ENCODE results near the gene KRAS. TPM values are rescaled to one million over a fixed set of nuclear protein-coding genes. Genes with fewer than 3 reads are reported as not detected.

Gene KRAS
- total and polyA plus RNA-seq, 2 of the 13 experiments (the other 11 are each of a cell fraction or from before 2014, with no cell fraction given), result 6.5 to 9.8 TPM

DNA sequence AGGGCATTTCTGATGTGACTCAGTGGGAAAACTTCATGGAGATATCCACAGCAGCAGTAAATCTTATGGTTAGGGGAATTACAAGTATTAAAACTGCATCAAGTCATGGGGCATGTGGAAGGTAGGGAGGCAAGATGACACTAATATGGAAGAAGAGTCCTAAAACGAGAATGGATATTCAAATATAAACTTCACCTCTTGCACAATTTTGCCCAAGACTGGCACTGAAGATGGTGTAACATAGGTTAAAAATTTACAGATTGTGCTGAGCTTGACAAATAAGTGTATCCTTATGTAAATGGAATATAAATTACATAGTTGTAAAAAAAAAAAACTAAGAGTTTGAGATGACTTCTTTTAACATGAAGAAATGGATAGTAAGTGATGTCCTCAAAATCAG lies 42.9 kb downstream of the KRAS start:
- in situ Hi-C loops (cut with HindIII; ENCODE audit: extremely low pct_ligation_motif_present, low pct_unique_long_range_greater_than_20kb) (no loop called here), intact Hi-C loops (cut with micrococcal nuclease; ENCODE audit: unreplicated experiment) (no loop called here)
- Histone ChIP-seq H3K4me2 (ENCODE audit: low read depth, low read length) (no peak overlapping the region), H3K79me2 (ENCODE audit: insufficient read depth, low read length) (no peaks in the 10 kb centered on the region), H3K36me3 (replicated peaks in 1 of 2; ENCODE audit: control insufficient read depth in 1 of 2, insufficient read depth in 2 of 2, low read length in 2 of 2) (no peaks in the 10 kb centered on the region), H3K9me3 (ENCODE audit: low read length) (no peaks in the 10 kb centered on the region), H3K27me3 (ENCODE audit: control insufficient read depth in 1 of 2, insufficient read depth in 2 of 2, low read length in 2 of 2) (no peaks in the 10 kb centered on the region), H4K20me1 (ENCODE audit: insufficient read depth, low read length) (no peaks in the 10 kb centered on the region), H3K4me3 (replicated peaks in 1 of 3; ENCODE audit: insufficient read depth in 1 of 3, low read depth in 2 of 3, low read length in 3 of 3) (no peak overlapping the region), H3K27ac (ENCODE audit: extremely low read length, insufficient read depth, low read length) (no peak overlapping the region), H3K9ac (ENCODE audit: insufficient read depth, low read depth, low read length) (no peak overlapping the region), H2AFZ (ENCODE audit: low read length) (no peak overlapping the region), H3K4me1 (ENCODE audit: insufficient read depth, low read length) (peaks cover 5% of the 10 kb centered on the region; the same call in 1 of the 2 replicates)
- TF ChIP-seq PCBP1 (IDR thresholded peaks at IDR 0.05; ENCODE audit: borderline replicate concordance, low read depth, low read length), result no peak
- peak; percentile 54 to 78; a peak in 3 of 4 replicates for TF ChIP-seq MAFK (conservative IDR thresholded peaks at IDR 0.05 in 1 of 2, IDR thresholded peaks at IDR 0.05 in 1 of 2; ENCODE audit: low read length in 2 of 2)
- TF ChIP-seq, protein P1, sequence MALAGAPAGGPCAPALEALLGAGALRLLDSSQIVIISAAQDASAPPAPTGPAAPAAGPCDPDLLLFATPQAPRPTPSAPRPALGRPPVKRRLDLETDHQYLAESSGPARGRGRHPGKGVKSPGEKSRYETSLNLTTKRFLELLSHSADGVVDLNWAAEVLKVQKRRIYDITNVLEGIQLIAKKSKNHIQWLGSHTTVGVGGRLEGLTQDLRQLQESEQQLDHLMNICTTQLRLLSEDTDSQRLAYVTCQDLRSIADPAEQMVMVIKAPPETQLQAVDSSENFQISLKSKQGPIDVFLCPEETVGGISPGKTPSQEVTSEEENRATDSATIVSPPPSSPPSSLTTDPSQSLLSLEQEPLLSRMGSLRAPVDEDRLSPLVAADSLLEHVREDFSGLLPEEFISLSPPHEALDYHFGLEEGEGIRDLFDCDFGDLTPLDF (CRISPR knock-in tag; IDR thresholded peaks at IDR 0.05), result no peak
- TF ChIP-seq, protein P2, sequence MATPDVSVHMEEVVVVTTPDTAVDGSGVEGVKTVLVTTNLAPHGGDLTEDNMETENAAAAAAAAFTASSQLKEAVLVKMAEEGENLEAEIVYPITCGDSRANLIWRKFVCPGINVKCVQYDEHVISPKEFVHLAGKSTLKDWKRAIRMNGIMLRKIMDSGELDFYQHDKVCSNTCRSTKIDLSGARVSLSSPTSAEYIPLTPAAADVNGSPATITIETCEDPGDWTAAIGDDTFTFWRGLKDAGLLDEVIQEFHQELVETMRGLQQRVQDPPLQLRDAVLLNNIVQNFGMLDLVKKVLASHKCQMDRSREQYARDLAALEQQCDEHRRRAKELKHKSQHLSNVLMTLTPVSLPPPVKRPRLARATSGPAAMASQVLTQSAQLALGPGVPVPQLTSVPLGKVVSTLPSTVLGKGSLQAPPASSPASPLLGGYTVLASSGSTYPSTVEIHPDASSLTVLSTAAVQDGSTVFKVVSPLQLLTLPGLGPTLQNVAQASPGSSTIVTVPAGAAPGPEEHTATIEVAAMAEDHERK (CRISPR knock-in tag; IDR thresholded peaks at IDR 0.05; ENCODE audit: low read depth), result no peak
- TF ChIP-seq ASH2L (IDR thresholded peaks at IDR 0.05; ENCODE audit: insufficient read length, low read depth, low read length), result no peak
- no peak for TF ChIP-seq TCF7 (IDR thresholded peaks at IDR 0.05; ENCODE audit: low read depth)
- TF ChIP-seq MAFF (IDR thresholded peaks at IDR 0.05; ENCODE audit: low read depth, low read length), result 0 out of 2 replicates have a peak, but pooled peaks have one; percentile 41
- TF ChIP-seq, protein P3, sequence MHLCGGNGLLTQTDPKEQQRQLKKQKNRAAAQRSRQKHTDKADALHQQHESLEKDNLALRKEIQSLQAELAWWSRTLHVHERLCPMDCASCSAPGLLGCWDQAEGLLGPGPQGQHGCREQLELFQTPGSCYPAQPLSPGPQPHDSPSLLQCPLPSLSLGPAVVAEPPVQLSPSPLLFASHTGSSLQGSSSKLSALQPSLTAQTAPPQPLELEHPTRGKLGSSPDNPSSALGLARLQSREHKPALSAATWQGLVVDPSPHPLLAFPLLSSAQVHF (CRISPR knock-in tag; IDR thresholded peaks at IDR 0.05), result no peak
- no peak for TF ChIP-seq SSRP1 (CRISPR knock-in tag; IDR thresholded peaks at IDR 0.05)
- TF ChIP-seq CEBPB (IDR thresholded peaks at IDR 0.05; ENCODE audit: borderline replicate concordance, low read depth, low read length), result 0 out of 2 replicates have a peak, but pooled peaks have one; percentile 20
- no peak for TF ChIP-seq ZNF446 (CRISPR knock-in tag; IDR thresholded peaks at IDR 0.05)
- TF ChIP-seq, protein P4, sequence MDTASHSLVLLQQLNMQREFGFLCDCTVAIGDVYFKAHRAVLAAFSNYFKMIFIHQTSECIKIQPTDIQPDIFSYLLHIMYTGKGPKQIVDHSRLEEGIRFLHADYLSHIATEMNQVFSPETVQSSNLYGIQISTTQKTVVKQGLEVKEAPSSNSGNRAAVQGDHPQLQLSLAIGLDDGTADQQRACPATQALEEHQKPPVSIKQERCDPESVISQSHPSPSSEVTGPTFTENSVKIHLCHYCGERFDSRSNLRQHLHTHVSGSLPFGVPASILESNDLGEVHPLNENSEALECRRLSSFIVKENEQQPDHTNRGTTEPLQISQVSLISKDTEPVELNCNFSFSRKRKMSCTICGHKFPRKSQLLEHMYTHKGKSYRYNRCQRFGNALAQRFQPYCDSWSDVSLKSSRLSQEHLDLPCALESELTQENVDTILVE (CRISPR knock-in tag; IDR thresholded peaks at IDR 0.05), result no peak
- ATAC-seq (no peak), DNase-seq (ENCODE audit: low spot score) (no peak), FAIRE-seq (no peak)
- CTCF ChIA-PET (ENCODE audit: low intra/inter-chr PET ratio, low total read pairs), result no interaction called here
- WGBS (ENCODE audit: low lambda C conversion rate), result 84% methylated on average over 1 of the region's 1 CpG
- POLR2A ChIA-PET, result interaction anchor here (2.1 kb wide), 1 partner anchor 13 kb away, joined by 7 read pairs; the partner anchor contains the start of genes DNAI7 and ETFRF1
- BruUV-seq (replicated peaks), result no TSS peak
